Keratinocyte (primary cell): Measurements from ENCODE around the gene CAMP.

Source experiments
- CTCF ChIP-seq, 3 experiments: IDR thresholded peaks in 1 of 3; conservative IDR thresholded peaks in 1 of 3; optimal IDR thresholded peaks in 1 of 3; 2 replicates in 2 of 3; 3 replicates in 1 of 3; pipeline versions ENCODE3 to v1.5.1; 2011; ENCODE audit warnings: low read length in 3 of 3, mild to moderate bottlenecking in 3 of 3, moderate library complexity in 2 of 3, control low read depth in 1 of 3, inconsistent platforms in 1 of 3; ENCODE audit not compliant: insufficient read depth in 2 of 3; ENCODE audit errors: extremely low read depth in 1 of 3
- EZH2 ChIP-seq: IDR thresholded peaks from one replicate; pipeline ENCODE4 v1.6.1; 2012; ENCODE audit warnings: inconsistent platforms, mild to moderate bottlenecking, low read length, moderate library complexity

GRCh38 chr3:48217449-48217848 is 5.8 kb upstream of the CAMP start:
- TF ChIP-seq CTCF (optimal IDR thresholded peaks at IDR 0.05 in 1 of 3, IDR thresholded peaks at IDR 0.05 in 1 of 3, conservative IDR thresholded peaks at IDR 0.05 in 1 of 3; ENCODE audit: extremely low read depth in 1 of 3, insufficient read depth in 2 of 3, low read length in 3 of 3): no peak
- no peak for TF ChIP-seq EZH2
